ENCODE results near the gene ZNF556. TPM values are rescaled to one million over a fixed set of nuclear protein-coding genes. Genes with fewer than 3 reads are reported as not detected.
"Not testable (repeated sequence)": the region's sequence is repeated elsewhere in the genome, so short reads cannot be mapped to it uniquely, and the experiment has no call there.

Gene ZNF556
- total RNA-seq, 1 donor from 2014 or later: 0.80 TPM

DNA sequence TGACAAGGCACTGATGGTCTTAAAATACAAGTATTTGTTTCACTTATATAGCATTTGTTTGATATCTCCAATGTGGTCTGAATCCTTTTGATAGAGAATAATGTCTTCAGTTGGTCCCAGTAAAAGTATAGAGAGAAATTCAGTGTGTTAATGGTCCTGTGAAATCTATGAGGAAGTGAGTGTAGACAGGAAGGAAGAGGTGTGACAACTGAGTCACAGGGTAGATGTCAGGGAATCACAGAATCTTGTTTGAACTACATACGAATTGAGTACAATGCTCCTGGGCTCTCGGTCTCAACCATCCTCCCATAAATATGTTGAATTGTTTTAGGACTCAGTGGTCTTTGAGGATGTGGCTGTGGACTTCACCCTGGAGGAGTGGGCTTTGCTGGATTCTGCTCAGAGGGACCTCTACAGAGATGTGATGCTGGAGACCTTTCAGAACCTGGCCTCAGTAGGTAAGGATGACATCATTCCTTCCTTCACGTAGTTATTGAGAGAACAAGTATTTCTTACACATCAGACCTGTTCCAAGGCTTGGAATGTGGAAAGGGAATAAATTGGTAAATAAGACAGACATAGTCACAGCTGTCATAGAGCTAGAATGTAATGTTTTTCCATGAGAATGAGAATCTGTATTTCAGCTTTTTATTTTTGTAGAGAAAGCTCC, 16.7 kb upstream of the ZNF556 start:
- intact Hi-C loops (cut with DNase I): no loop called here
- ATAC-seq (no peak), DNase-seq (ENCODE audit: low spot score) (no peak)

DNA sequence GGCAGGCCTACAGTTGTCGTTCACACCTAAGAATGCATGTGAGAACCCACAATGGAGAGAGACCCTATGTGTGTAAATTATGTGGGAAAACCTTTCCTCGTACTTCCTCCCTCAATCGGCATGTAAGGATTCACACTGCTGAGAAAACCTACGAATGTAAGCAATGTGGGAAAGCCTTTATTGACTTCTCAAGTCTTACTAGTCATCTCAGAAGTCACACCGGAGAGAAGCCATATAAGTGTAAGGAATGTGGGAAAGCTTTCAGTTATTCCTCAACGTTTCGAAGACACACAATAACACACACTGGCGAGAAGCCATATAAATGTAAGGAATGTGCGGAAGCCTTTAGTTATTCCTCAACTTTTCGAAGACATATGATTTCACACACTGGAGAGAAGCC, 14.5 kb upstream of the ZNF556 start:
- intact Hi-C loops (cut with DNase I): no loop called here
- no peak for DNase-seq (ENCODE audit: low spot score)
- ATAC-seq: no peak

DNA sequence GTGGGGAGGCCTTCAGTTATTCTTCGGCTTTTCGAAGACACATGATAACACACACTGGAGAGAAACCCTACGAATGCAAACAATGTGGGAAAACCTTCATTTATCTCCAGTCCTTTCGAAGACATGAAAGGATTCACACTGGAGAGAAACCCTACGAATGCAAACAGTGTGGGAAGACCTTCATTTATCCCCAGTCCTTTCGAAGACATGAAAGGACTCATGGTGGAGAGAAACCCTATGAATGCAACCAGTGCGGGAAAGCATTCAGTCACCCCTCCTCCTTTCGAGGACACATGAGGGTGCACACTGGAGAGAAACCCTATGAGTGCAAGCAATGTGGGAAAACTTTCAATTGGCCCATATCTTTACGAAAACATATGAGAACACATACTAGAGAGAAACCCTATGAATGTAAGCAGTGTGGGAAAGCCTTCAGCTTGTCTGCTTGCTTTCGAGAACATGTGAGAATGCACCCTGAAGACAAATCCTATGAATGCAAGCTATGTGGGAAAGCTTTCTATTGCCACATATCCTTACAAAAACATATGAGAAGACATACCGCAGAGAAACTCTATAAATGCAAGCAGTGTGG, 14.0 kb upstream of the ZNF556 start:
- DNase-seq (ENCODE audit: low spot score): no peak
- ATAC-seq: no peak
- intact Hi-C loops (cut with DNase I): no loop called here

DNA sequence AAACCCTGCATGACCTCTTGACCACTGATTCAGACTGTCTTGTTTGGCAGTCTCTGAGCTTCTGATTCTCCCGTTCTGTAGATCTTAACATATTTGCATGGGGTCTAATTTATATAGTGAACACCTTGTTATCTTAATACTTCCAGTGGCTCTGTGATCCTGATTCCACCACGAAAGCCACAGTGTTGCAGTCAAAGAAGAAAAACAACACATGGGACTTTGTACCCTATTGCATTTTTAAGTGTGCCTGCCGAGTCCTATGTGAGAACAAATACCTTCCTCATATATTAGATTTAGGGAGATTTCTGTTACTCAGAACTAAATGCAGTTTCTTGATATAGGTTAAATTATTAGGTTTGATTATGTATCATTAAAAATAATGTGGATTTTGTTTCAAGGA, 12.3 kb upstream of the ZNF556 start:
- intact Hi-C loops (cut with DNase I): no loop called here
- ATAC-seq (no peak), DNase-seq (ENCODE audit: low spot score) (no peak)

DNA sequence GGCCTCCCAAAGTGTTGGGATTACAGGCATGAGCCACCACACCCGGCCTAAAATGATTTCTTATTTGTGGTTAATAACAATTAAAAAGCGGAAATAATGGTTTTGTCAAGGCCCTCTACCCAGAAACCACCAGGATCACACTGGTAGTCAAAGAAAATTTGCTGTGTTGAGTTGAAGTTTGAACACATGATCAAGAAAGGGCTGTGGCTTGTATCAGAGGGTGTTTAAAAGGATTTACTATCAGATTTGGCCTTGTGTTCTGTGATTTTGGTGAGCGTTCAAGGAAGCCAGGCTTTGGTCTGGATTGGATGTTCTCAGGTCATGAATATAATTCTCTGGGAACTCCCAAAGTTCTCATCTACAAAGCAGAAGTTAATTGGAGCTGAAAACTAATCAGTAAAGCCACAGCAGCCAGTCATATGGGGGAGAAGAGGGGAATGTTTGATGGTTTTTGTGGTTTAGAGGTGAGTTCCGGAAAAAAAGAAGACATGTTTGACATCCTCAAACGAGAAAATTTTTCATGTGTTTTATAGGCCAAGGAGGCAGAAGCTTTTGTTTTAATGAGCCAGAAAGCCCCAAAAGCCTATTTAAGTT, 10.6 kb upstream of the ZNF556 start:
- intact Hi-C loops (cut with DNase I): no loop called here
- DNase-seq (ENCODE audit: low spot score) (no peak), ATAC-seq (no peak)

DNA sequence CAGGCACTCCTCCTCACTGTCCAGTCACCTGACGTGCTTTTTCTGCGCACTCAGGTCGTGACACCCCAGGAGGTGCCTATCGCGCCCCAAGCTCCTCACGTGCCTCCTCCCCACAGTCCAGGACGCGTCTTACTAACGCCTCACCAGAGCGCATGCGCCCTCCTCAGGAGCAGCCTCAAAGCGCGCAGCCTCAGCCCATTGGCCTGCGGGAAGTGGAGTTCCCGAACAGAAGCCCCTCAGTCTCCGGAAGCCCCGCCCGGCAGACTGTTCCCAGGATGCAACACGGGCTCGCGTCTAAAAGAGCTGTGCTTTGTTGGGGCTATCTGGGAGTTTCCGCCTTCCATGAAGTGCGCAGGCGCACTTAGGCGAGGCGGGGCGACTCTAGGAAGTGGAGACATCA, 8.3 kb upstream of the ZNF556 start:
- intact Hi-C loops (cut with DNase I): no loop called here
- ATAC-seq (no peak), DNase-seq (ENCODE audit: low spot score) (no peak)

DNA sequence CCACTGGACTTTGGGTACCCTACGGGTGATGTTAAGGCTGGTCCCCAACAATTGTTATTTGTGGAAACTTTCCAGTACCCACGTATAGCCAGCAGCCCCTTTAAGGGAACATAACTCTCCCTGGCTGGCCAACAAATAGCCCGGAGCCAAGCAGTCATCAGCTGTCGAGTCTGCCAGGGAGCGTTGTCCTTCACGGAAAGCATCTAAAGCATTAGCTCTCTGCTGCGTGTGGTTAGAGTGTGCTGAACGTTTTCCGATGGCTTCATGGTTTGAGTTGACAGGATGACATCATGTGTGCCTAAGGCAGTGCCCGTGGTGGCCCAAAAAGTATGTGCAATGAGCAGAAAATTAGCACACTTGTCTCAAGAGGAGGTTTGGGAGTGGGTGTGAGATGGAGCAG, 3.3 kb upstream of the ZNF556 start:
- no peak for ATAC-seq
- intact Hi-C loops (cut with DNase I): no loop called here
- DNase-seq (ENCODE audit: low spot score): no peak

DNA sequence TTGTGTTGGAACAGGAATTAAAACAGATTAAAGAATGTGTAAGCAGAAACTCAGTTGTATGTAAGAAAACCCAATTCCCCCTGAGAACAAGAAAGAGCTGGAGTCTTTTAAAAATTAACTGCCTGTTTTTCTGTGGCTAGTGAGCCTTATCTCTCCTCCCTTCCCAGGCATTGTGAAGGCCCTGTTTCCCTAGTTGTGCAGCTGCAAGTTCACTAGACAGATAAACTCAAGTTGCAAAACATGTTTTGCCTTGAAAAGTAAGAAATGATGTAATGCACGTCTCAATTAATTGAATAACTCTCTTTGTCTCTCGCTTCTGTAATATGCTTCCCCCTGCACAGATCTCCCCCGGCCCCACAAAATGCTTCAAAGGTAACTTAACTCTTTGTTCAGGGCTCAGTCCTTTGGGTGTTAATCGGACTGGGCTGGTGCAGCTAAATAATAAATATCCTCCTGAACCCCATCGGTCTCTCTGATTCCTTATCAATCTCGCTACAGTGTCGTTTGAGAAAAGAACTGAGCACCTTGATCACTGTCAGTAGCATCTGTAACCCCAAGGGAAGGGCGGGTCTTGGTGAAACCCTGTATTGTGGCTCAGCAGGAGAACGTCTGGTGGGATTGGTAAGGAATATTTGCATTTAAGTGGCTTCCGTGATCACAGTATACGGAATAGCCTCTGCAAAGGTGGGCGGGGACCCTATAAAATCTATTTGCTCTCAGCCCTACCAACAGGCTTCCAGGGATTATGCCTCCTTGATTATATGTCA, 1.6 kb upstream of the ZNF556 start:
- intact Hi-C loops (cut with DNase I): no loop called here
- DNase-seq (ENCODE audit: low spot score): no peak
- ATAC-seq: no peak

DNA sequence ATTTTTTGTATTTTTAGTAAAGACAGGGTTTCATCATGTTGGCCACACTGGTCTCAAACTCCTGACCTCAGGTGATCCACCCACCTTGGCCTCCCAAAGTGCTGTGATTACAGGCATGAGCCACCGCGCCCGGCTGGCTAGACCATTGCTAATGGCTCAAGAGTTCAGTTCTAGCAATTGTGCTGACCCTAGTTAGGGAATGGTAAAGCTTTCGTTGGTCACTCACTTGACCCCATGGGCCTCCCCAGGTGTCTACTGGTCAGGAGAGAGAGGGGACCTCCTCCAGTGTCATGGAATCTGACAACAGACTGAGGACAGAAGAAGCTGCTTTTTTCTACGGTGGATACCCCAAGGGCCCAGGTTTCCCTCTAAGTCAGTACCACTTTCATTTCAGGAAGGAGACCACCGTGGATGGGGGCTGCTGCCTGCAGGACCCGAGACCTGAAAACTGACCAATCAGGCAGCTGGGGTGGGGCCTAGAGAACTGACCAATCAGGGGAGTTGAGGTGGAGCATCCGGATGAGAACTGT, 575 bp upstream of the ZNF556 start:
- ATAC-seq (no peak), DNase-seq (ENCODE audit: low spot score) (no peak)
- intact Hi-C loops (cut with DNase I): no loop called here

DNA sequence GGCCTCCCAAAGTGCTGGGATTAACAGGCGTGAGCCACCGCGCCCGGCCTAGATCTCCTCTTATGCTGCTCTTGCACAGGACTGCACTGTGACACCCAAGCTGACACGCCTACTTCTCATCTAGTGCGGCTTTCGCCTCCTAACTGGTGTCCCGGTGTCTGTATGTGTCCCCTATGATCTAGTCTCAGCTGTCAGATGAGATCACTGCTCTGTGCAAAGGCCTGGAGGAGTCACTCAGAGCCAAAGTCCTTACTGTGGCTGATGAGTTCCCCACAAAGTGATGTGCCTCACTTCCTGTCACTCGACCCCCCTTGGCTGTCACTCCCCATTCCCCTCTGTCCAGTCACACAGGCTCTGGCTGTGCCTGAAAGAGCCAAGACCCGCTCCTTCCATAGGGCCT, 2.5 kb downstream of the ZNF556 start:
- no peak for DNase-seq (ENCODE audit: low spot score)
- no peak for ATAC-seq
- intact Hi-C loops (cut with DNase I): no loop called here

DNA sequence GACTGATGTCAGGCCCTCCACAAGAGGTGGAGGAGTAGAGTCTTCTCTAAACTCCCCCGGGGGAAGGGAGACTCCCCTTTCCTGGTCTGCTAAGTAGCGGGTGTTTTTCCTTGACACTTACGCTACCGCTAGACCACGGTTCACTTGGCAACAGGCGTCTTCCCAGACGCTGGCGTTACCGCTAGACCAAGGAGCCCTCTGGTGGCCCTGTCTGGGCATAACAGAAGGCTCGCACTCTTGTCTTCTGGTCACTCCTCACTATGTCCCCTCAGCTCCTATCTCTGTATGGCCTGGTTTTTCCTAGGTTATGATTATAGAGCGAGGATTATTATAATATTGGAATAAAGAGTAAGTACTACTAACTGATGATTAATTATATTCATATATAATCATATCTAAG, 5.0 kb downstream of the ZNF556 start:
- ATAC-seq; intact Hi-C loops (cut with DNase I): not testable (repeated sequence)

DNA sequence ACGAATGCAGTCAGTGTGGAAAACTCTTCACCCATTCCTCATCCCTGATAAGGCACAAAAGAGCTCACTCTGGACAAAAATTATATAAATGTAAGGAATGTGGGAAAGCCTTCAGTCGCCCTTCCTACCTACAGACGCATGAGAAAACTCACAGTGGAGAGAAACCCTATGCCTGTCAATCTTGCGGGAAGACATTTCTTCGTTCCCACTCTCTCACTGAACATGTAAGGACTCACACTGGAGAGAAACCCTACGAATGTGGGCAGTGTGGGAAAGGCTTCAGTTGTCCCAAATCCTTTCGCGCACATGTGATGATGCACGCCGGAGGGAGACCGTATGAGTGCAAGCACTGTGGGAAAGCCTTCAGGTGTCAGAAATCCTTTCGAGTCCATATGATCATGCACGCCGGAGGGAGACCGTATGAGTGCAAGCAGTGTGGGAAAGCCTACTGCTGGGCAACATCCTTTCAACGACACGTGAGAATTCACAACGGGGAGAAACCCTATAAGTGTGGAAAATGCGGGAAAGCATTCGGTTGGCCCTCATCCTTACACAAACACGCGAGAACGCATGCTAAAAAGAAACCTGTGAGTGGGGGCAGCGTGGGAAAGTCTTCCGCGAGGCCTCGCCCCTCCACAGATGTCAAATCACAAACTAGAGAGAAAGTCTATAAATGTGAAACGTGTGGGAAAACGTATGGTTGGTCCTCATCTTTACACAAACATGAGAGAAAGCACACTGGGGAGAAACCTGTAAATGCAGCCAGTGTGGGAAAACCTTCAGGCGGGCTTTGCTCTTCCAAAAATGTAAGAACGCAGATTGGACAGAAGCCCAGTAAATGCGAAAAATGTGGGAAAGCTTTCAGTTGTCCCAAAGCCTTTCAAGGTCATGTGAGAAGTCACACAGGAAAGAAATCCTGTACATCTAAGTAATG, 10.5 kb downstream of the ZNF556 start:
- no peak for DNase-seq (ENCODE audit: low spot score)
- ATAC-seq: no peak
- intact Hi-C loops (cut with DNase I): no loop called here

More for the DNA sequence above, 5.0 kb downstream of the ZNF556 start:
- DNase-seq (ENCODE audit: low spot score): not testable (repeated sequence)

DNA sequence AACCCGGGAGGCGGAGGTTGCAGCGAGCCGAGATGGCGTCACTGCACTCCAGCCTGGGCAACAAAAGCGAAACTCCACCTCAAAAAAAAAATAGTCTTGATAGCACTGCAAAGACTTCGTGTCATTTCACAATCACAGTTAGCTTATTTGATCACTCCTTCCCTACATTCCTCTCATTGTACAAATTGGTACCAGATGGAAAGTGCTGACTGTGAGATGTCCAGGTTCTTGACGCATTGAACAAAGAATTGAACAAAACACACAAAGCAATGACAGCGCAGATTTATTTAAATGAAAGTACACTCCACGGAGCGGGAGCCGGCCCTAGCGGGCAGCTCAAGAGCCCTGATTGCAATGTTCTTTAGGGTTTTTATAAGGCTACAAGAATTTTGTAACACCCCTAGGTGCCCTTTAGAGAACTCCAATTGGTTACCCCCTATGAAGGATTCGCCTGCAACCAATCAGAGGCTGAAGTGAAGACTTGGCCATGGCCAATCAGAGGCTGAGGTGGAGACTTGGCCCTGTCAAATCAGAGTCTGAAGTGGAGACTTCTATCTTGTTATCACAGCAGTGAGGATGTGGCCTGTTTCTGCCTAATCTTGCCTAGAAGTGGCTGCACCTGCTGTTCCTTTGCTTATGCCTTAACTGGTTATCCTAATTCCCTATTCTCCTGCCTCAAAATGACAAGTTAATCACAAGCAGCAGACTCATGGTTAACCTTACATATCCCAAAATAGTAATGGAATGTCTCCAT, 16.7 kb downstream of the ZNF556 start:
- DNase-seq (ENCODE audit: low spot score) (no peak), ATAC-seq (no peak)
- intact Hi-C loops (cut with DNase I): no loop called here

DNA sequence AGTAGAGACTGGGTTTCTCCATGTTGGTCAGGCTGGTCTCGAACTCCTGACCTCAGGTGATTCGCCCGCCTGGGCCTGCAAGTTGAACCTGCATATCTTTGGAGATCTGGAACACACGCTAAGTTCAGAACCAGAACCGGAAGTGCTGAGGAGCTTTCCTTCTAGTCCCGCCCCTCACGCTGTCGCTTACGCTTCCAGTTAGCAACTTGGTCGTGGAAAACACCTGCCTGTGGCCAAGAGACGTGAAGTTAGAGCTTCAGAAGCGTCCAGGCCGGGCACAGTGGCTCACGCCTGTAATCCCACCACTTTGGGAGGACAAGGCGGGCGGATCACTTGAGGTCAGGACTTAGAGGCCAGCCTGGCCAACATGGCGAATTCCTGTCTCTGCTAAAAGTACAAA, 18.6 kb downstream of the ZNF556 start:
- ATAC-seq: no peak
- no peak for DNase-seq (ENCODE audit: low spot score)
- intact Hi-C loops (cut with DNase I): no loop called here

DNA sequence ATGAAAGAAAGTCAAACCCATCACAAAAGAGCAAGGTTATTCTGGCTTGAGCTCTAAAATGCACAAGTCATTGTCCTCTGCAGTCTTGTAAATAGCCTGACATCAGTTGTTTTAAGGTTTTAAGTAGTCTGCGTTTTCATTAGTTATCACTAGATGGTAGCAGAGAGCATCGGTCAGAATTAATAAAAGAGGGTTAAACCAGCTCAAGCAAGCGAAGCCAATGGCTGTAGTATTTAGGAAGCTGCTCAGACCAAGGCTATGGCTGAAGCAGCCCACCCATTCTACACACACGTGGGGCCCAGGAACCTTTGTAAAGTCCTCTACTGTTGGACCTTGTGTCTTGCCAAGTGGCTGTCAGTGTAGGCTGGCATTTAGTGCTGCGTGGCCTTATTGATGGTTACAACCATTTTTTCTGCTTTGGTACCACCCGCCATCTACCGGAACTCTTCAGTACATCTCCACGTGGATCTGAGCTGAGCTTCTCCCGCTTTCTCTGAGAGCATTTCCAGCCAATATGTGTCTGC, 20.3 kb downstream of the ZNF556 start:
- no peak for DNase-seq (ENCODE audit: low spot score)
- peak; percentile 61 for ATAC-seq

DNA sequence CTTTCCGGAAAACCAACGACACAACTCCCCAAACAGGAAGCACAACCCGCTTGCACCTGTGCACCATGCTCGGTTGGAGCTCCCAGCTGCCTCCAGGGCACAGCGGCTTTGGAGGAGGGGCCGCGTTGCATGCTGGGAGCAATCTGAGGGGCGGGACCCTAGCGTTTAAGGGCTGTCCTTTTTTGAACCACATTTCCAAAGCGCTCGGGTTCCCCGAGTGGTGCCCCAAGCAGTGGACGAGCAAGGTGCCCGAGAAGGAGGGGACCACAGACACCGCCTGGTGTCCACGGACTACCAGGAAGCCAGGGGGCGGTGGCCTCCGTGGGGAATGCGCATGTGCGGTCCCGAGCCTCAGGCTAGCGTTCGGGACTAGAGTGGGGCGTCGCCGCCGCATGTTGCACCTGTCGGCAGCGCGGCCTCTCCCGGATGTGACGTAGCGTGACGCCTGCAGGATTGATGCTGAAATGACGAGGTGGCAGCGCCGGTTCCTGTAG, 21.6 kb downstream of the ZNF556 start:
- intact Hi-C loops (cut with DNase I): no loop called here
- ATAC-seq: peak; percentile 56
- DNase-seq (ENCODE audit: low spot score): no peak

More for the DNA sequence above, 20.3 kb downstream of the ZNF556 start:
- intact Hi-C loops (cut with DNase I): no loop called here

DNA sequence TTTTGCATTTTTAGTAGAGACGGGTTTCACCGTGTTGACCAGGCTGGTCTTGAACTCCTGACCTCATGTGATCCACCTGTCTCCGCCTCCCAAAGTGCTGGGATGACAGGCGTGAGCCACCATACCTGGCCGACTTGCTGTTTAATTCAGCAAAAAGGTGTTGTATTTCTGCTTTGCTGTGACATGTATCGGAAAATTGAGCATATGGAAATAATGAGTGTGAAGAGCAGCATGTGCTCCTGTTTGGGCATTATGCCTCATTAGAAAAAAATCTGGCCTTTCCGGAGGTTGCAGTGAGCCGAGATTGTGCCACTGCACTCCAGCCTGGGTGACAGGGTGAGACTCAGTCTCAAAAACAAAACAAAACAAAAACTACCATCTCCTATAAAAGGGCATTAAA, 23.4 kb downstream of the ZNF556 start:
- intact Hi-C loops (cut with DNase I); DNase-seq (ENCODE audit: low spot score); ATAC-seq: not testable (repeated sequence)

DNA sequence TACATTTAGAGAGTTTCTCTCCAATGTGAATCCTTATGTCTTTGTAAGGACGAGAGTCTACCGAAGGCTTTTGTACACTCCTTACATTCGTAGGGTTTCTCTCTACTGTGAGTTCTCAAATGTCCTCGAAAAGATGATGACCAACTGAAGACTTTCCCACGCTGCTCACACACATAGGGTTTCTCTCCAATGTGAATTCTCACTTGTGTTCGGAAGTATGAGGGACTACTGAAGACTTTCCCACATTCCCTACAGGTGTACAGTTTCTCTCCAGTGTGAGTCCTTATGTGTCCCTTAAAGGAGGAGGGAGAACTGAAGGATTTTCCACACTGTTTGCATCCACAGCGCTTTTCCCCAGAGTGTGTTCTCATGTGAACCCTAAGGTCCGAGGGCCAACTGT, 29.6 kb downstream of the ZNF556 start:
- DNase-seq (ENCODE audit: low spot score) (no peak), ATAC-seq (no peak)
- intact Hi-C loops (cut with DNase I): no loop called here
